Mucosa of descending colon (tissue), 3 donors: ENCODE measurements around the gene MICALL2. TPM values are rescaled to one million over a fixed set of nuclear protein-coding genes. Genes with fewer than 3 reads are reported as not detected.
A peak's percentile ranks its signal among the peaks of the same experiment; 100 is the strongest.

ENCODE experiments used
- ATAC-seq: fragments of 200-7000 bp; cut with Tn5 transposase; one replicate; pipeline ENCODE4 v1.9.1; 2020; ENCODE audit warnings: mild to moderate bottlenecking, moderate library complexity
- DNase-seq, 3 donors: peaks; one replicate each; pipeline ENCODE4 v3.0.0-alpha.2; 2020
- H3K36me3 ChIP-seq: fragments of 200-600 bp; one replicate; pipeline ENCODE4 v1.8.0; 2021; ENCODE audit warnings: low read depth, mild to moderate bottlenecking
- H3K4me1 ChIP-seq: fragments of 200-600 bp; one replicate; pipeline ENCODE4 v1.8.0; 2021; ENCODE audit warnings: low read depth, mild to moderate bottlenecking
- H3K4me3 ChIP-seq: fragments of 200-600 bp; one replicate; pipeline ENCODE4 v1.8.0; 2021; ENCODE audit warnings: mild to moderate bottlenecking
- H3K9me3 ChIP-seq: fragments of 200-600 bp; one replicate; pipeline ENCODE4 v1.8.0; 2021; ENCODE audit warnings: mild to moderate bottlenecking
- CTCF ChIP-seq: fragments of 200-600 bp; IDR thresholded peaks from one replicate; pipeline ENCODE4 v1.8.0; 2022; ENCODE audit warnings: antibody characterized with exemption, mild to moderate bottlenecking
- intact Hi-C, 2 donors: fragments of 100-400 bp; cut with DNase I in 1 of 2; cut with micrococcal nuclease in 1 of 2; formaldehyde crosslinking; loops; one replicate each; pipeline versions ENCODE4 v1.11.0 to v1.11.1; 2022; cut with DNase I, micrococcal nuclease
- total RNA-seq, 3 donors: library from RNA; stranded (reverse); fragmentation: NEBNext Ultra II Directional in 2 of 3; extraction: Animal tissue kit (Norgen Biotek cat#: 25700) in 2 of 3; gene quantifications; one replicate each; pipeline versions ENCODE4 v1.2.1 to v1.2.4, GENCODE V29; 2021 to 2023
- donor health status: DM: no; HTN: no; CAD: no; lungs with moderate emphysema.
- donor health status: DM: no; HTN: no; CAD: no.
- donor health status: DM: no; HTN: yes; CAD: no.

The MICALL2 gene
- total RNA-seq, 3 donors from 2014 or later = 59.9 to 96.2 (median 94.5) TPM

GRCh38 chr7:1386623-1387220 is 72.5 kb downstream of the MICALL2 start:
- Histone ChIP-seq H3K4me3 (no peak overlapping the region), H3K9me3 (no peaks in the 10 kb centered on the region), H3K4me1 (no peaks in the 10 kb centered on the region), H3K36me3 (no peaks in the 10 kb centered on the region)
- no peak for TF ChIP-seq CTCF
- ATAC-seq (peak; percentile 24), DNase-seq (no peak)
- intact Hi-C loops = no loop called here

- no peak for DNase-seq
- no peak for ATAC-seq
- no peaks in the 10 kb centered on the region for H3K36me3 ChIP-seq
- intact Hi-C loops = no loop called here
- H3K4me1 ChIP-seq = no peaks in the 10 kb centered on the region
- H3K9me3 ChIP-seq = no peaks in the 10 kb centered on the region
- TF ChIP-seq CTCF = no peak
- no peak overlapping the region for H3K4me3 ChIP-seq
Observed at GRCh38 chr7:1385809-1386622, 73.3 kb downstream of the MICALL2 start.

GRCh38 chr7:1385086-1385808 is 74.0 kb downstream of the MICALL2 start:
- no peaks in the 10 kb centered on the region for H3K9me3 ChIP-seq
- TF ChIP-seq CTCF = no peak
- ATAC-seq (no peak), DNase-seq (no peak)
- H3K36me3 ChIP-seq = no peaks in the 10 kb centered on the region
- intact Hi-C loops = no loop called here
- H3K4me3 ChIP-seq = no peak overlapping the region
- no peaks in the 10 kb centered on the region for H3K4me1 ChIP-seq

Other genes starting within 250 kb of the MICALL2 start
- not detected for gene UNCX, start 226.6 kb downstream of the MICALL2 start, total RNA-seq
- gene INTS1, start 44.9 kb upstream of the MICALL2 start, total RNA-seq = 10 to 100 TPM; 79.6 to 94.3 (median 88.0) TPM
- 10 to 100 TPM; 43.6 to 66.2 (median 52.2) TPM for gene MAFK, start 71.2 kb upstream of the MICALL2 start, total RNA-seq
- gene TMEM184A, start 96.7 kb upstream of the MICALL2 start, total RNA-seq = 10 to 100 TPM; 36.7 to 87.9 (median 66.0) TPM
- 10 to 100 TPM; 22.6 to 26.0 (median 22.9) TPM for gene PSMG3, start 110.6 kb upstream of the MICALL2 start, total RNA-seq
- under 1 TPM; 0.26 to 0.44 (median 0.41) TPM for gene ELFN1, start 210.8 kb upstream of the MICALL2 start, total RNA-seq